ACC112 (cell line): ENCODE measurements around the gene PECR.

Experiments used
- H2AFZ ChIP-seq: fragments of 200-600 bp; sonication (generic); one replicate; pipeline ENCODE4 v1.6.0; 2017; ENCODE audit warnings: antibody characterized with exemption, low read length; ENCODE audit not compliant: unreplicated experiment
- H3K27ac ChIP-seq: fragments of 200-600 bp; sonication (generic); 2 replicates; pipeline ENCODE4 v1.5.1; 2014; ENCODE audit warnings: low read depth, mild to moderate bottlenecking, antibody characterized with exemption, low read length, moderate library complexity
- H3K27me3 ChIP-seq: fragments of 200-600 bp; sonication (generic); 2 replicates; pipeline ENCODE4 v1.6.1; 2014; ENCODE audit warnings: mild to moderate bottlenecking, antibody characterized with exemption, low read length, moderate library complexity, mixed read lengths; ENCODE audit not compliant: insufficient read depth
- H3K36me3 ChIP-seq: fragments of 200-600 bp; sonication (generic); 2 replicates; pipeline ENCODE4 v1.6.1; 2016; ENCODE audit warnings: mild to moderate bottlenecking, antibody characterized with exemption, low read length, moderate library complexity, mixed read lengths; ENCODE audit not compliant: insufficient read depth
- H3K4me1 ChIP-seq: fragments of 200-600 bp; sonication (generic); one replicate; pipeline ENCODE4 v1.6.1; 2016; ENCODE audit warnings: low read length, mixed read lengths; ENCODE audit not compliant: insufficient read depth, unreplicated experiment, control insufficient read depth
- H3K4me3 ChIP-seq: fragments of 200-600 bp; sonication (generic); 2 replicates; pipeline ENCODE4 v1.5.1; 2014; ENCODE audit warnings: mild to moderate bottlenecking, low read depth, low read length
- H3K79me2 ChIP-seq: fragments of 200-600 bp; sonication (generic); one replicate; pipeline ENCODE4 v1.6.0; 2016; ENCODE audit warnings: low read length; ENCODE audit not compliant: control insufficient read depth, unreplicated experiment, insufficient read depth

Gene PECR

GRCh38 chr2:216114382-216114713 is 32.7 kb upstream of the PECR start:
- Histone ChIP-seq H2AFZ (no peak overlapping the region), H3K79me2 (peaks cover 88% of the 10 kb centered on the region), H3K4me3 (no peak overlapping the region), H3K4me1 (peaks cover 53% of the 10 kb centered on the region), H3K27me3 (no peaks in the 10 kb centered on the region), H3K36me3 (peaks cover 52% of the 10 kb centered on the region), H3K27ac (0 out of 2 replicates have a peak overlapping the region, but pooled peaks have one; percentile 13)

DNA sequence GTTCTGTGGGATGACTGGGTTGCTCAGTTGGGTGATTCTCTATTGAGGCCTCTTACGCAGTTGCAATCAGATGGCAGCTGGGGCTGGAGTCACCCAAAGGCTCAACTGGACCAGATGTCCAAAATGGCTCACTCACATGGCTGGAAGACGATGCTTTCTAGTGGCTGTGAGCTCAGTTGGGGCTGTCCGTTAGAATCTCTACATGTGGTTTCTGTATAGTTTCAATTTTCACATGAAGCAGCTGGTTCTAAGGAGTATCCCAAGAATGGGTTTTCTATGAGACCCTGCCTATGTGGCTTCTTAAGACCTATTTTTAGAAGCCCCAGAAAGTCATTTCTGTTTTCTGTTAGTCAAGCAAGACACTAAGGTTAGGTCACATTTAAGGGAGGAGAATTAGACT is 32.0 kb upstream of the PECR start:
- Histone ChIP-seq H3K27me3 (no peaks in the 10 kb centered on the region), H3K4me3 (no peak overlapping the region), H3K36me3 (peaks cover 46% of the 10 kb centered on the region), H3K4me1 (peaks cover 53% of the 10 kb centered on the region), H3K27ac (peak overlapping the region; percentile 13; the same call in 1 of the 2 replicates), H3K79me2 (peaks cover 82% of the 10 kb centered on the region), H2AFZ (no peak overlapping the region)

GRCh38 chr2:216112926-216113325 is 31.3 kb upstream of the PECR start:
- Histone ChIP-seq H3K4me1 (peaks cover 53% of the 10 kb centered on the region), H2AFZ (no peak overlapping the region), H3K79me2 (peaks cover 75% of the 10 kb centered on the region), H3K27ac (peak overlapping the region; percentile 13; the same call in 1 of the 2 replicates), H3K27me3 (no peaks in the 10 kb centered on the region), H3K36me3 (peaks cover 39% of the 10 kb centered on the region), H3K4me3 (no peak overlapping the region)

DNA sequence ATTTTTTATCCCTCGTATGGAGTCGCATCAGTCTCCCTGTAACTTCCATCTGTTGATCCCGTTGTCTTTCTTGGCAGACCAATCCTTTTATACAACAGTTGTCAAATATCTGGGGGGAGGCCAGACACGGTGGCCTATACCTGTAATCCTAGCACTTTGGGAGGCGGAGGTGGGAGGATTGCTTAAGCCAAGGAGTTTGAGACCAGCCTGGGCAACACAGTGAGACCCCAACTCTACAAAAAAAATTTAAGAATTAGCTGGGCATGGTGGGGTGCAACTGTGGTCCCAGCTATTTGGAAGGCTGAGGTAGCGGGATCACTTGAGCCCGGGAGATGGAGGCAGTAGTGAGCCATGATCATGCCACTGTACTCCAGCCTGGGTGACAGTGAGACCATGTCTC is 29.5 kb upstream of the PECR start:
- Histone ChIP-seq H3K4me1 (peaks cover 36% of the 10 kb centered on the region), H2AFZ (no peak overlapping the region), H3K36me3 (peaks cover 25% of the 10 kb centered on the region), H3K27me3 (no peaks in the 10 kb centered on the region), H3K4me3 (peak overlapping the region; percentile 99), H3K27ac (no peak overlapping the region; the same call in 1 of the 2 replicates), H3K79me2 (peaks cover 57% of the 10 kb centered on the region)

GRCh38 chr2:216110620-216111019 is 29.0 kb upstream of the PECR start:
- H2AFZ ChIP-seq: no peak overlapping the region
- peaks cover 53% of the 10 kb centered on the region for H3K79me2 ChIP-seq
- no peaks in the 10 kb centered on the region for H3K27me3 ChIP-seq
- peak overlapping the region; percentile 99 for H3K4me3 ChIP-seq
- peaks cover 25% of the 10 kb centered on the region for H3K36me3 ChIP-seq
- peak overlapping the region; percentile 81 for H3K27ac ChIP-seq
- H3K4me1 ChIP-seq: peaks cover 33% of the 10 kb centered on the region

GRCh38 chr2:216109962-216110614 is 28.5 kb upstream of the PECR start:
- Histone ChIP-seq H3K36me3 (peaks cover 25% of the 10 kb centered on the region), H3K79me2 (peaks cover 47% of the 10 kb centered on the region)

GRCh38 chr2:216108967-216109921 is 27.6 kb upstream of the PECR start, which contains the start of gene XRCC5:
Gene XRCC5 (plus strand): TSS chr2:216109348. CDS start chr2:216109437, 89 bp downstream.
- H3K27me3 ChIP-seq: no peaks in the 10 kb centered on the region
- peak within 1 kb of the TSS; percentile 85 for H2AFZ ChIP-seq
- peaks cover 25% of the 10 kb centered on the region for H3K36me3 ChIP-seq
- H3K27ac ChIP-seq: peak within 1 kb of the TSS; percentile 81
- H3K79me2 ChIP-seq: peaks cover 44% of the 10 kb centered on the region
- peaks cover 28% of the 10 kb centered on the region for H3K4me1 ChIP-seq
- peak within 1 kb of the TSS; percentile 99 for H3K4me3 ChIP-seq

More at GRCh38 chr2:216109962-216110614, 28.5 kb upstream of the PECR start:
- Histone ChIP-seq H3K4me3 (peak overlapping the region; percentile 99), H2AFZ (peak overlapping the region; percentile 85), H3K27ac (peak overlapping the region; percentile 81), H3K4me1 (peaks cover 29% of the 10 kb centered on the region), H3K27me3 (no peaks in the 10 kb centered on the region)

DNA sequence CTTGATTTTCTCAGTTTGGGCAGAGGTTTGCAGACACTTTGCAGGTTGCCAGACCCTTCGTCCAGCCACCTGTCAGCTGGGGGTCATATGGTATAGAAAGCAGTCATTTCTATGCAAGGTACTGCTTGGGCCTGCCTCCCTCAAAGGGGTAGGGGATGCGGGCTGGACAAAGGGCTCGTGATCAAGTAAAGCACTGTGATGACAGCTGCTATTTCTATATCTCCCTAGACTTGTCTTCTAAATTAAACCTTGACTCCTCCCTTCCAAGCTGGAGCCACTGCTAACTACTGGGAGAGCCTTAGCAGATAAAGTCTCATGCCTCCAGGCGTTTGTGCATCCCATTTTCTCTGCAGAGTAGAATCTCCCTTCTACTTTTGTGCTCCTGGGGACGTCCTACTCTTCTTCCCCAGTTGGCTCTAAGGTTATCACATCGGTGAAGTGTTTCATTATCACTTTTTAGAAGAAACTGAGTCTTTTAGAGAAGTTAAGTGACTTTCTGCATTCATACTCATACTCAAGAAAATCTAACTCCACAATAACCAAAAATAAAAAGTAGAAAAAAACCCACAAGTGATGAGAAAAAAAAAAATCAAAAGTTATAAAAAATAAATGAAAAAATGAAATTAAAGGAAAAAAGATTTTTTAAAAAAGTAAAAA is 26.8 kb upstream of the PECR start:
- H3K4me1 ChIP-seq: peaks cover 28% of the 10 kb centered on the region
- no peaks in the 10 kb centered on the region for H3K27me3 ChIP-seq
- H3K36me3 ChIP-seq: peaks cover 23% of the 10 kb centered on the region
- H2AFZ ChIP-seq: no peak overlapping the region
- peak overlapping the region; percentile 57 for H3K27ac ChIP-seq
- H3K4me3 ChIP-seq: peak overlapping the region; percentile 99
- peaks cover 42% of the 10 kb centered on the region for H3K79me2 ChIP-seq

DNA sequence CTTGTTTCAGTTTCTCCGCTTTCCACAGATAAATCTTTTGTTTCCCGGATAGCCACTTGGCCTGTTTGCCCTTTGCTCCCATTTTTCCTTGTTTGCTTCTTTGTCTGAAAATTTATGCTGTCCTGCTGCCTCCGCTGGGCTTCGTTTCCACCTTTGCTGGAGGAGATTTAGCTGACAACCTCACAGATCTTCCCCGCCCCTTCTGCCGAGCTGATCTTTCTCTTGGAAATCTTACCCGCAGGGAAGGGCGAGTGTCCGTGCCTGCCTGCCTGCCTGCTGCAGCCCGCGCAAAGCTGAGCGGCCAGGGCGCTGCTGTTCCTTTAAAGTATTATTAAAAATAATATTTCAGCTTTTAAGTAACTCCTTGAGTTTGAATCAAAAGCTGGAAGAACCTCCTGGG is 26.2 kb upstream of the PECR start:
- H3K79me2 ChIP-seq: peaks cover 36% of the 10 kb centered on the region
- H2AFZ ChIP-seq: no peak overlapping the region
- no peak overlapping the region for H3K4me3 ChIP-seq

GRCh38 chr2:216107320-216107719 is 25.7 kb upstream of the PECR start:
- Histone ChIP-seq H2AFZ (no peak overlapping the region), H3K4me1 (peaks cover 20% of the 10 kb centered on the region), H3K4me3 (no peak overlapping the region)

More for the DNA sequence above, 26.2 kb upstream of the PECR start:
- H3K36me3 ChIP-seq: peaks cover 16% of the 10 kb centered on the region
- no peaks in the 10 kb centered on the region for H3K27me3 ChIP-seq
- H3K4me1 ChIP-seq: peaks cover 25% of the 10 kb centered on the region
- H3K27ac ChIP-seq: no peak overlapping the region

More at GRCh38 chr2:216107320-216107719, 25.7 kb upstream of the PECR start:
- no peak overlapping the region for H3K27ac ChIP-seq
- peaks cover 14% of the 10 kb centered on the region for H3K36me3 ChIP-seq
- H3K27me3 ChIP-seq: no peaks in the 10 kb centered on the region
- peaks cover 31% of the 10 kb centered on the region for H3K79me2 ChIP-seq
